Measurements from ENCODE around the gene TPRN. TPM values are rescaled to one million over a fixed set of nuclear protein-coding genes. Genes with fewer than 3 reads are reported as not detected.

Gene TPRN
- total and polyA plus RNA-seq, 3 experiments from 2014 or later, result 0.76 to 15.1 (median 14.1) TPM

GRCh38 chr9:137161558-137162486, 38.7 kb downstream of the TPRN start:
- DNase-seq, result no peak
- Histone ChIP-seq H3K4me3 (ENCODE audit: low read length) (no peak overlapping the region), H3K36me3 (ENCODE audit: insufficient read depth, low read length) (no peaks in the 10 kb centered on the region), H3K4me1 (ENCODE audit: insufficient read depth, low read length) (peaks cover 13% of the 10 kb centered on the region), H3K27ac (ENCODE audit: low read depth, low read length) (no peak overlapping the region), H3K9me3 (ENCODE audit: low read length) (no peaks in the 10 kb centered on the region), H3K27me3 (ENCODE audit: insufficient read depth, low read length, poor library complexity, severe bottlenecking) (peaks cover 34% of the 10 kb centered on the region)
- H3K4me3 Mint-ChIP-seq, result no peak overlapping the region
- H3K9me3 Mint-ChIP-seq, result peaks cover 0 to 2% (median 0%) of the 10 kb centered on the region in 5 donors
- ChIA-PET CTCF (no interaction called here), POLR2A (no interaction called here)
- no peak overlapping the region for H3K27ac Mint-ChIP-seq
- peaks cover 0 to 30% (median 14%) of the 10 kb centered on the region in 3 donors for H3K4me1 Mint-ChIP-seq
- no peaks in the 10 kb centered on the region for H3K36me3 Mint-ChIP-seq
- peaks cover 36 to 45% of the 10 kb centered on the region in 2 donors for H3K27me3 Mint-ChIP-seq

- no peak overlapping the region for H3K27ac Mint-ChIP-seq
- H3K27ac ChIP-seq (ENCODE audit: low read depth, low read length), result no peak overlapping the region
- H3K36me3 ChIP-seq (ENCODE audit: insufficient read depth, low read length), result no peaks in the 10 kb centered on the region
- peaks cover 32 to 42% of the 10 kb centered on the region in 2 donors for H3K27me3 Mint-ChIP-seq
- peaks cover 0 to 31% (median 14%) of the 10 kb centered on the region in 3 donors for H3K4me1 Mint-ChIP-seq
- no peak for DNase-seq
- no peak overlapping the region for H3K4me3 ChIP-seq (ENCODE audit: low read length)
- no peaks in the 10 kb centered on the region for H3K36me3 Mint-ChIP-seq
- no peak overlapping the region for H3K4me3 Mint-ChIP-seq
- peaks cover 25% of the 10 kb centered on the region for H3K27me3 ChIP-seq (ENCODE audit: insufficient read depth, low read length, poor library complexity, severe bottlenecking)
- H3K9me3 Mint-ChIP-seq, result peaks cover 0 to 2% (median 0%) of the 10 kb centered on the region in 5 donors
- POLR2A ChIA-PET, result no interaction called here
- no peaks in the 10 kb centered on the region for H3K9me3 ChIP-seq (ENCODE audit: low read length)
- peaks cover 13% of the 10 kb centered on the region for H3K4me1 ChIP-seq (ENCODE audit: insufficient read depth, low read length)
- CTCF ChIA-PET, result no interaction called here
Measured at GRCh38 chr9:137160716-137161557, 39.6 kb downstream of the TPRN start.

GRCh38 chr9:137160054-137160425, 40.5 kb downstream of the TPRN start:
- H3K4me1 Mint-ChIP-seq, result peaks cover 0 to 31% (median 14%) of the 10 kb centered on the region in 3 donors
- peaks cover 24% of the 10 kb centered on the region for H3K27me3 ChIP-seq (ENCODE audit: insufficient read depth, low read length, poor library complexity, severe bottlenecking)

GRCh38 chr9:137159105-137160053, 41.2 kb downstream of the TPRN start:
- Mint-ChIP-seq H3K27ac (peak overlapping the region in 2 of 8 donors; percentile 18 to 58), H3K36me3 (no peaks in the 10 kb centered on the region)
- POLR2A ChIA-PET, result no interaction called here

More at GRCh38 chr9:137160054-137160425, 40.5 kb downstream of the TPRN start:
- H3K27me3 Mint-ChIP-seq, result peaks cover 31 to 39% of the 10 kb centered on the region in 2 donors
- no peak for DNase-seq
- H3K36me3 ChIP-seq (ENCODE audit: insufficient read depth, low read length), result no peaks in the 10 kb centered on the region
- H3K27ac ChIP-seq (ENCODE audit: low read depth, low read length), result no peak overlapping the region
- H3K4me3 ChIP-seq (ENCODE audit: low read length), result no peak overlapping the region
- peaks cover 13% of the 10 kb centered on the region for H3K4me1 ChIP-seq (ENCODE audit: insufficient read depth, low read length)
- H3K27ac Mint-ChIP-seq, result no peak overlapping the region
- H3K9me3 Mint-ChIP-seq, result peaks cover 0 to 2% (median 0%) of the 10 kb centered on the region in 5 donors
- POLR2A ChIA-PET, result no interaction called here
- CTCF ChIA-PET, result no interaction called here
- H3K4me3 Mint-ChIP-seq, result no peak overlapping the region
- no peaks in the 10 kb centered on the region for H3K36me3 Mint-ChIP-seq
- no peaks in the 10 kb centered on the region for H3K9me3 ChIP-seq (ENCODE audit: low read length)

GRCh38 chr9:137158625-137159024, 41.9 kb downstream of the TPRN start:
- no peaks in the 10 kb centered on the region for H3K36me3 ChIP-seq (ENCODE audit: insufficient read depth, low read length)
- H3K27ac ChIP-seq (ENCODE audit: low read depth, low read length), result no peak overlapping the region
- H3K4me1 Mint-ChIP-seq, result peaks cover 0 to 31% (median 15%) of the 10 kb centered on the region in 3 donors
- DNase-seq, result no peak
- no peak overlapping the region for H3K4me3 Mint-ChIP-seq
- no peak overlapping the region for H3K27ac Mint-ChIP-seq
- POLR2A ChIA-PET, result no interaction called here
- no peaks in the 10 kb centered on the region for H3K36me3 Mint-ChIP-seq
- CTCF ChIA-PET, result no interaction called here
- peaks cover 13% of the 10 kb centered on the region for H3K4me1 ChIP-seq (ENCODE audit: insufficient read depth, low read length)
- peaks cover 0 to 2% (median 0%) of the 10 kb centered on the region in 5 donors for H3K9me3 Mint-ChIP-seq
- H3K27me3 Mint-ChIP-seq, result peaks cover 29 to 42% of the 10 kb centered on the region in 2 donors
- no peak overlapping the region for H3K4me3 ChIP-seq (ENCODE audit: low read length)
- H3K9me3 ChIP-seq (ENCODE audit: low read length), result no peaks in the 10 kb centered on the region
- peaks cover 19% of the 10 kb centered on the region for H3K27me3 ChIP-seq (ENCODE audit: insufficient read depth, low read length, poor library complexity, severe bottlenecking)

More at GRCh38 chr9:137159105-137160053, 41.2 kb downstream of the TPRN start:
- no peak overlapping the region for H3K27ac ChIP-seq (ENCODE audit: low read depth, low read length)
- peaks cover 13% of the 10 kb centered on the region for H3K4me1 ChIP-seq (ENCODE audit: insufficient read depth, low read length)
- Mint-ChIP-seq H3K9me3 (peaks cover 0 to 2% (median 0%) of the 10 kb centered on the region in 5 donors), H3K4me3 (peak overlapping the region in 4 of 7 donors; percentile 11 to 82 (median 18)), H3K4me1 (peaks cover 0 to 31% (median 15%) of the 10 kb centered on the region in 3 donors), H3K27me3 (peaks cover 32 to 43% of the 10 kb centered on the region in 2 donors)
- peaks cover 20% of the 10 kb centered on the region for H3K27me3 ChIP-seq (ENCODE audit: insufficient read depth, low read length, poor library complexity, severe bottlenecking)
- H3K4me3 ChIP-seq (ENCODE audit: low read length), result no peak overlapping the region
- no peaks in the 10 kb centered on the region for H3K9me3 ChIP-seq (ENCODE audit: low read length)
- H3K36me3 ChIP-seq (ENCODE audit: insufficient read depth, low read length), result no peaks in the 10 kb centered on the region
- CTCF ChIA-PET, result no interaction called here
- no peak for DNase-seq

- ChIA-PET POLR2A (interaction anchor here (1.2 kb wide), 1 partner anchor 28 kb away, joined by 4 read pairs; no protein-coding TSS in a partner anchor), CTCF (no interaction called here)
- Histone ChIP-seq H3K4me1 (ENCODE audit: insufficient read depth, low read length) (peaks cover 13% of the 10 kb centered on the region), H3K27me3 (ENCODE audit: insufficient read depth, low read length, poor library complexity, severe bottlenecking) (peaks cover 19% of the 10 kb centered on the region), H3K27ac (ENCODE audit: low read depth, low read length) (no peak overlapping the region), H3K4me3 (ENCODE audit: low read length) (no peak overlapping the region), H3K36me3 (ENCODE audit: insufficient read depth, low read length) (no peaks in the 10 kb centered on the region), H3K9me3 (ENCODE audit: low read length) (no peaks in the 10 kb centered on the region)
- no peak for DNase-seq
- Mint-ChIP-seq H3K36me3 (no peaks in the 10 kb centered on the region), H3K9me3 (peaks cover 0 to 2% (median 0%) of the 10 kb centered on the region in 5 donors), H3K4me1 (peaks cover 0 to 28% (median 15%) of the 10 kb centered on the region in 3 donors), H3K27me3 (peaks cover 29 to 38% of the 10 kb centered on the region in 2 donors), H3K27ac (no peak overlapping the region), H3K4me3 (peak overlapping the region in 4 of 7 donors; percentile 26 to 49 (median 36))
Measured at GRCh38 chr9:137157618-137158415, 42.7 kb downstream of the TPRN start.
